Neuronal stem cell (in vitro differentiated cells): ENCODE data around the gene NUP98.
A peak's percentile ranks its signal among the peaks of the same experiment; 100 is the strongest.

ENCODE experiments used
- DNase-seq: peaks from one replicate; pipeline ENCODE4 v3.0.0-alpha.2; 2013; ENCODE audit warnings: low spot score
- H2AFZ ChIP-seq: one replicate; pipeline ENCODE4 v1.6.1; 2013; ENCODE audit warnings: mild to moderate bottlenecking, low read length, inconsistent platforms
- H2AK5ac ChIP-seq: 2 replicates; pipeline ENCODE4 v1.6.1; 2013; ENCODE audit warnings: low read depth, mild to moderate bottlenecking, inconsistent platforms, low read length, moderate library complexity, mixed read lengths
- H2BK120ac ChIP-seq: 2 replicates; pipeline ENCODE4 v1.6.1; 2013; ENCODE audit warnings: low read depth, mild to moderate bottlenecking, inconsistent platforms, low read length, moderate library complexity, mixed read lengths
- H2BK12ac ChIP-seq: one replicate; pipeline ENCODE4 v1.6.1; 2013; ENCODE audit warnings: low read length, inconsistent platforms
- H2BK15ac ChIP-seq: 2 replicates; pipeline ENCODE4 v1.6.1; 2013; ENCODE audit warnings: mild to moderate bottlenecking, low read length, inconsistent platforms, mixed read lengths
- H2BK5ac ChIP-seq: one replicate; pipeline ENCODE4 v1.6.1; 2013; ENCODE audit warnings: inconsistent platforms, mild to moderate bottlenecking, low read length, moderate library complexity
- H3K14ac ChIP-seq: one replicate; pipeline ENCODE4 v1.6.1; 2013; ENCODE audit warnings: low read length, inconsistent platforms
- H3K18ac ChIP-seq: 2 replicates; pipeline ENCODE4 v1.6.1; 2013; ENCODE audit warnings: low read length, inconsistent platforms
- H3K23ac ChIP-seq: 2 replicates; pipeline ENCODE4 v1.6.1; 2013; ENCODE audit warnings: low read depth, mild to moderate bottlenecking, mixed read lengths, low read length, inconsistent platforms; ENCODE audit not compliant: poor library complexity
- H3K27ac ChIP-seq: replicated peaks from 3 replicates; pipeline ENCODE4 v1.5.1; 2013; ENCODE audit warnings: low read length, inconsistent platforms
- H3K27me3 ChIP-seq, 3 experiments: 2 replicates each; pipeline ENCODE4 v1.6.1; 2013; ENCODE audit warnings: low read length in 3 of 3, mild to moderate bottlenecking in 2 of 3, inconsistent platforms in 1 of 3, low read depth in 1 of 3, mixed read lengths in 1 of 3, moderate library complexity in 1 of 3; ENCODE audit not compliant: control insufficient read depth in 3 of 3, insufficient read depth in 3 of 3
- H3K36me3 ChIP-seq, 2 donors: replicated peaks in 1 of 2; 2 replicates each; pipeline ENCODE4 v1.6.1; 2013; ENCODE audit warnings: low read length in 2 of 2; ENCODE audit not compliant: control insufficient read depth in 2 of 2, insufficient read depth in 2 of 2
- H3K4ac ChIP-seq: 2 replicates; pipeline ENCODE4 v1.6.1; 2013; ENCODE audit warnings: inconsistent platforms, mild to moderate bottlenecking, low read length, moderate library complexity
- H3K4me1 ChIP-seq, 2 donors: 1 replicate in 1 of 2; 2 replicates in 1 of 2; pipeline ENCODE4 v1.6.1; 2013; ENCODE audit warnings: low read length in 2 of 2, low read depth in 1 of 2; ENCODE audit not compliant: control insufficient read depth in 2 of 2, insufficient read depth in 1 of 2
- H3K4me2 ChIP-seq: one replicate; pipeline ENCODE4 v1.6.1; 2013; ENCODE audit warnings: mild to moderate bottlenecking, low read length, inconsistent platforms; ENCODE audit not compliant: insufficient read depth, poor library complexity, severe bottlenecking
- H3K4me3 ChIP-seq, 2 donors: 2 replicates each; pipeline ENCODE4 v1.5.1; 2013; ENCODE audit warnings: low read length in 2 of 2, mild to moderate bottlenecking in 2 of 2, inconsistent platforms in 1 of 2, moderate library complexity in 1 of 2
- H3K79me1 ChIP-seq: one replicate; pipeline ENCODE4 v1.6.1; 2013; ENCODE audit warnings: low read depth, mild to moderate bottlenecking, inconsistent platforms, low read length, moderate library complexity
- H3K9ac ChIP-seq: one replicate; pipeline ENCODE4 v1.6.1; 2013; ENCODE audit warnings: mild to moderate bottlenecking, low read depth, low read length, inconsistent platforms; ENCODE audit not compliant: poor library complexity
- H3K9me3 ChIP-seq, 2 donors: replicated peaks in 1 of 2; 2 replicates each; pipeline versions ENCODE3 to v1.6.1; 2013; ENCODE audit warnings: low read length in 2 of 2, mild to moderate bottlenecking in 2 of 2, inconsistent platforms in 1 of 2, low read depth in 1 of 2, mixed read lengths in 1 of 2, moderate library complexity in 1 of 2; ENCODE audit not compliant: control insufficient read depth in 2 of 2, insufficient read depth in 1 of 2
- H4K8ac ChIP-seq: one replicate; pipeline ENCODE4 v1.6.1; 2013; ENCODE audit warnings: low read depth, mild to moderate bottlenecking, inconsistent platforms, low read length, moderate library complexity
- H4K91ac ChIP-seq: one replicate; pipeline ENCODE4 v1.6.1; 2013; ENCODE audit warnings: low read length, low read depth, mild to moderate bottlenecking, inconsistent platforms; ENCODE audit not compliant: poor library complexity
- WGBS, 2 donors: extraction: QIAGEN DNeasy Blood & Tissue Kit; methylation state at CpG; one replicate each; pipeline ENCODE4 v1.1.7; 2013; ENCODE audit warnings: missing lambda C conversion rate in 2 of 2, mixed read lengths in 1 of 2; ENCODE audit not compliant: insufficient read length in 2 of 2, insufficient replicate concordance in 1 of 2; ENCODE audit errors: extremely low coverage in 2 of 2; 5-methylcytosine and 5-hydroxymethylcytosine counted together

The NUP98 gene

DNA sequence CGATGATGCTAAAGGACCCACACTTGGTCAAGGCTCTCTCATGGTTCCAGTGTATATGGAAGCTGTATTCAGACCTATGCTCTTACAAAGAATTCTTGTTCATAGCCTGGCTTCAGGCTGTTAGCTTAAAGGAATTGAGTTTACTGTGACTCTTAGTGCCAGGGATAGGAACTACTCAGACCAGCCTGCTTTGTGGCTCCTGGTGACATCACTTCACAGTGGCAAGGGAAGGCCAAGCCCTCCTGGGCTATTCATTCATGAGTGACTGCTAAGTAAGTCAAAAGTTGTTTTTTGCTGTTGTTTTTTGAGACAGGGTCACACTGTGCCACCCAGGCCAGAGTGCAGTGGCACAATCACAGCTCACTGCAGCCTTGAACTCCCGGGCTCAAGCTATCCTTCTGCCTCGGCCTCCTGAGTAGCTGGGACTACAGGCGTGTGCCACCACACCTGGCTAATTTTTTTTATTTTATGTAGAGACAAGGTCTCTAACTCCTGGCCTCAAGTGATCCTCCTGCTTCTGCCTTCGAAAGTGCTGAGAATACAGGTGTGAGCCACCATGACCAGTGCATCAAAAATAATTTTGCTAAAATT is 165.2 kb downstream of the NUP98 start:
- Histone ChIP-seq H2BK12ac (no peak overlapping the region), H2AFZ (no peak overlapping the region), H3K27me3 (peaks cover 0 to 12% (median 0%) of the 10 kb centered on the region in 3 experiments), H3K9me3 (no peaks in the 10 kb centered on the region), H3K4me2 (no peak overlapping the region), H2BK5ac (no peak overlapping the region), H3K18ac (no peak overlapping the region), H4K91ac (no peak overlapping the region), H3K4me3 (no peak overlapping the region), H4K8ac (no peak overlapping the region), H3K79me1 (no peaks in the 10 kb centered on the region), H2BK120ac (no peak overlapping the region), H3K27ac (no peak overlapping the region), H3K14ac (no peak overlapping the region), H3K4me1 (no peaks in the 10 kb centered on the region), H3K36me3 (no peaks in the 10 kb centered on the region), H2BK15ac (no peak overlapping the region), H3K4ac (no peak overlapping the region), H3K9ac (no peak overlapping the region), H2AK5ac (no peak overlapping the region), H3K23ac (no peak overlapping the region)
- WGBS, 2 donors: no CpG with 5 or more reads among the region's 5 CpGs
- DNase-seq: no peak

DNA sequence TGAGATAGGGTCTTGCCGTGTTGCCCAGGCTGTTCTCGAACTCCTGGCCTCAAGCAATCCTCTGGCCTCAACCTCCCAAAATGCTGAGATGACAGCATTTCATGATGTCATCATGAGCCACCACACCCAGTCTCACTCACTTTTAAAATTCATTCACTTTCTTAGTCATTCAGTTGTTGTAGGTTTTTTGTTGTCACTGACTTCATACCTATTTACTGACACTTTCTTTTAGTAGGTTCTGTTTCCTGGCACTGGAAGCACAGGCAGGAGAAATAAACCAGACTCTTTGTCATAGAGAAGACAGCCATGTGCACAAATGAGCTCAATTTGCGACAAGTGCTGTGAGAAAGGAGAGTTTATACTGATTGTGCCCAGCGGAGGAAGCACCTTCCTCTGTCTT is 166.0 kb downstream of the NUP98 start:
- Histone ChIP-seq H3K36me3 (no peaks in the 10 kb centered on the region), H3K9me3 (no peaks in the 10 kb centered on the region), H3K4me1 (no peaks in the 10 kb centered on the region), H4K91ac (no peak overlapping the region), H3K27ac (no peak overlapping the region), H2BK12ac (no peak overlapping the region), H3K27me3 (peaks cover 0 to 11% (median 0%) of the 10 kb centered on the region in 3 experiments), H3K4ac (no peak overlapping the region), H2AK5ac (no peak overlapping the region), H4K8ac (no peak overlapping the region), H3K14ac (no peak overlapping the region), H2AFZ (no peak overlapping the region), H3K9ac (no peak overlapping the region), H3K4me2 (no peak overlapping the region), H3K23ac (no peak overlapping the region), H3K79me1 (no peaks in the 10 kb centered on the region), H2BK15ac (no peak overlapping the region), H2BK120ac (no peak overlapping the region), H3K4me3 (no peak overlapping the region), H3K18ac (no peak overlapping the region), H2BK5ac (no peak overlapping the region)
- DNase-seq: no peak
- WGBS, 2 donors: no CpG with 5 or more reads among the region's 4 CpGs

DNA sequence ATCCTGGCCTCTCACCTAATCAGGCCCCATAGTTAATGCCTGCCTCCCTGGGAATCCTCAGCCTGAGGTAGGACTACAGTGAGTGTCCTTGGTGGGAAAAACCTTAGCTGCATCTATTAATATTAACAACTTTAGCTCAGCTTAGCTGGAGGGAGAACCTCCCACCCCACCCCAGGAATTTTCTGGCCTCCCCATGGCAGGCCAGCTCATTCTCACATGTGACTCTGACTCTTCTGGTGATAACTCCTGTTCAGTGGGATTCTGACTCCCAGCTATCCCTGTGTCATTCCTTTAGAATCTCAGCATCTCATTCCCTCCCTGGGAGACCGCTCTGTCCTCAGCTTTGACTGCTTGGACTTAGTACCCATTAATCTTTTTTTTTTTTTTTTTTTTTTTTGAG is 170.1 kb downstream of the NUP98 start:
- Histone ChIP-seq H2BK15ac (no peak overlapping the region), H2AK5ac (no peak overlapping the region), H3K4ac (no peak overlapping the region), H3K23ac (no peak overlapping the region), H2BK120ac (no peak overlapping the region), H3K9ac (no peak overlapping the region), H4K91ac (no peak overlapping the region), H3K4me2 (no peak overlapping the region), H3K4me1 (no peaks in the 10 kb centered on the region), H3K36me3 (no peaks in the 10 kb centered on the region), H3K27ac (no peak overlapping the region), H3K79me1 (no peaks in the 10 kb centered on the region), H3K9me3 (no peaks in the 10 kb centered on the region), H2BK5ac (no peak overlapping the region), H2AFZ (no peak overlapping the region), H3K4me3 (no peak overlapping the region), H2BK12ac (no peak overlapping the region), H3K27me3 (no peaks in the 10 kb centered on the region), H3K18ac (no peak overlapping the region), H4K8ac (no peak overlapping the region), H3K14ac (no peak overlapping the region)
- no peak for DNase-seq
- WGBS, 2 donors: no CpG with 5 or more reads among the region's 1 CpG

DNA sequence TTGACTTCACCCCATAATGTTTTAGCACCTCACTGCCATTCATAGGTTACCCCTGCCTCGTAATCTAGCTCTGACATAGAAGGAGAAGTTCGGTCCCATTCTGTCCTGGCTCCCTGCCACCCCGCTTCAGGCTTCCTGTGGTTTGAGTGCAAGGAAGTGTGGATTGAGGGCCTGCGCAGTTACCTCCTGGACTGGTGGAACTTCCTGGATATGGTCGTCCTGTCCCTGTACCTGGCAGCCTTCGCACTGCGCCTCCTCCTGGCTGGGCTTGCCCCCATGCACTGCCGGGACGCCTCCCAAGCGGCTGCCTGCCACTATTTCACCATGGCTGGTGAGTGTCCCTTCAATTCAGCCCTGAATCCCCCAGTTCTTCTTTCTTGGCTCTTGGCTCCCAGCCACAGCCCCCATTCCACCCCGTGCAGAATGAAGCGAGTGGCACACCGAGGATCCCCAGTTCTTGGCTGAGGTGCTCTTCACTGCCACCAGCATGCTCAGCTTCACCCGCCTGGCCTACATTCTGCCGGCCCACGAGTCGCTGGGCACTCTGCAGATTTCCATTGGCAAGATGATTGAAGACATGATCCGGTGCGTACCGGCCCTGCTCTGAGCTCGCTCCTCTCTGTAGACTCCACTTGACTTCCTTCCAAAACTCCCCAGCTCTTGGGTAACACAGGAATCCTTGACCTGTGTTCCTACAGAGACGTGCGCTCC is 170.9 kb downstream of the NUP98 start:
- H2BK12ac ChIP-seq: no peak overlapping the region
- no peak overlapping the region for H3K27ac ChIP-seq
- H3K4me1 ChIP-seq: no peaks in the 10 kb centered on the region
- H3K23ac ChIP-seq: no peak overlapping the region
- no peak overlapping the region for H2AK5ac ChIP-seq
- peak overlapping the region; percentile 13 for H3K18ac ChIP-seq
- no peak overlapping the region for H3K4me3 ChIP-seq
- H4K8ac ChIP-seq: no peak overlapping the region
- H3K9me3 ChIP-seq: no peaks in the 10 kb centered on the region
- H3K36me3 ChIP-seq: no peaks in the 10 kb centered on the region
- H2BK120ac ChIP-seq: no peak overlapping the region
- H3K79me1 ChIP-seq: no peaks in the 10 kb centered on the region
- no peaks in the 10 kb centered on the region for H3K27me3 ChIP-seq
- no peak overlapping the region for H4K91ac ChIP-seq
- no peak overlapping the region for H2BK5ac ChIP-seq
- no peak overlapping the region for H3K4ac ChIP-seq
- no peak overlapping the region for H3K14ac ChIP-seq
- no peak for DNase-seq
- WGBS, 2 donors: no CpG with 5 or more reads among the region's 23 CpGs
- no peak overlapping the region for H2AFZ ChIP-seq
- H3K9ac ChIP-seq: no peak overlapping the region
- no peak overlapping the region for H3K4me2 ChIP-seq
- H2BK15ac ChIP-seq: no peak overlapping the region
